Measurements from ENCODE around the gene MBD4.
"Not testable (repeated sequence)": the region's sequence is repeated elsewhere in the genome, so short reads cannot be mapped to it uniquely, and the experiment has no call there.

The MBD4 gene

DNA sequence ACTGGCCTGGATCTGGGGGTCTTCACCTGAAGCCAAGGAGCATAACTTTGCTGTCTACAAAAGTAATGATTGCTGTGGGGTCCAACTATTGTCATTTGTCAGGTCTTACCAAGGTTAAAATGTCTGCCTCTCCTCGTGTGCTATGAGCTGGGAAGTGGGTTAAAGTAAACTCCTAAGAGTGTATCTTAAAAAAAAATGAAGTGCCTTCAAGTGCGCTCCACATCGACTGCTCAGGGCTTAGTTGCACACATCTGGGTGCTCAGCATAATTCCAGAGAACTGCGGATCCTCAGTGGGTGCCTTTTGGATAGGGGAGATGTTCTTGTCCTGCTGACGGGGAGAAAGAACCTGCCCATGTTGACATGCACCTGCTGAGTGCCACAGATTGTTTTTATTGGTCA lies 52.3 kb downstream of the MBD4 start:
- H3K4me2 ChIP-seq, result no peak overlapping the region

GRCh38 chr3:129386984-129387383 lies 52.8 kb downstream of the MBD4 start:
- TF ChIP-seq, protein P1, sequence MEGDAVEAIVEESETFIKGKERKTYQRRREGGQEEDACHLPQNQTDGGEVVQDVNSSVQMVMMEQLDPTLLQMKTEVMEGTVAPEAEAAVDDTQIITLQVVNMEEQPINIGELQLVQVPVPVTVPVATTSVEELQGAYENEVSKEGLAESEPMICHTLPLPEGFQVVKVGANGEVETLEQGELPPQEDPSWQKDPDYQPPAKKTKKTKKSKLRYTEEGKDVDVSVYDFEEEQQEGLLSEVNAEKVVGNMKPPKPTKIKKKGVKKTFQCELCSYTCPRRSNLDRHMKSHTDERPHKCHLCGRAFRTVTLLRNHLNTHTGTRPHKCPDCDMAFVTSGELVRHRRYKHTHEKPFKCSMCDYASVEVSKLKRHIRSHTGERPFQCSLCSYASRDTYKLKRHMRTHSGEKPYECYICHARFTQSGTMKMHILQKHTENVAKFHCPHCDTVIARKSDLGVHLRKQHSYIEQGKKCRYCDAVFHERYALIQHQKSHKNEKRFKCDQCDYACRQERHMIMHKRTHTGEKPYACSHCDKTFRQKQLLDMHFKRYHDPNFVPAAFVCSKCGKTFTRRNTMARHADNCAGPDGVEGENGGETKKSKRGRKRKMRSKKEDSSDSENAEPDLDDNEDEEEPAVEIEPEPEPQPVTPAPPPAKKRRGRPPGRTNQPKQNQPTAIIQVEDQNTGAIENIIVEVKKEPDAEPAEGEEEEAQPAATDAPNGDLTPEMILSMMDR (conservative IDR thresholded peaks at IDR 0.05; ENCODE audit: low read depth, low read length), result no peak
- H3K4me1 ChIP-seq (ENCODE audit: low read depth, poor library complexity, severe bottlenecking), result no peaks in the 10 kb centered on the region
- no peak overlapping the region for H2AFZ ChIP-seq (ENCODE audit: low read depth)
- no peaks in the 10 kb centered on the region for H3K79me2 ChIP-seq (ENCODE audit: insufficient read depth, low read depth)
- no peaks in the 10 kb centered on the region for H3K27me3 ChIP-seq (ENCODE audit: insufficient read depth, low read depth)
- H3K4me2 ChIP-seq, result no peak overlapping the region
- no peak overlapping the region for H3K9ac ChIP-seq
- H3K36me3 ChIP-seq (ENCODE audit: insufficient read depth), result no peaks in the 10 kb centered on the region
- H3K27ac ChIP-seq, result no peak overlapping the region
- no peak overlapping the region for H3K4me3 ChIP-seq (IDR thresholded peaks at IDR 0.05; ENCODE audit: insufficient read depth, low read depth, low read length)
- no peaks in the 10 kb centered on the region for H4K20me1 ChIP-seq (ENCODE audit: insufficient read depth)

More for the DNA sequence above, 52.3 kb downstream of the MBD4 start:
- Histone ChIP-seq H3K27me3 (ENCODE audit: insufficient read depth, low read depth) (no peaks in the 10 kb centered on the region), H3K4me1 (ENCODE audit: low read depth, poor library complexity, severe bottlenecking) (no peaks in the 10 kb centered on the region), H3K9ac (no peak overlapping the region), H2AFZ (ENCODE audit: low read depth) (no peak overlapping the region), H3K79me2 (ENCODE audit: insufficient read depth, low read depth) (no peaks in the 10 kb centered on the region), H3K4me3 (IDR thresholded peaks at IDR 0.05; ENCODE audit: insufficient read depth, low read depth, low read length) (no peak overlapping the region), H3K36me3 (ENCODE audit: insufficient read depth) (no peaks in the 10 kb centered on the region; the same call in 1 of the 2 replicates), H4K20me1 (ENCODE audit: insufficient read depth) (no peaks in the 10 kb centered on the region), H3K27ac (no peak overlapping the region)
- TF ChIP-seq, protein P1 (conservative IDR thresholded peaks at IDR 0.05; ENCODE audit: low read depth, low read length), result no peak

DNA sequence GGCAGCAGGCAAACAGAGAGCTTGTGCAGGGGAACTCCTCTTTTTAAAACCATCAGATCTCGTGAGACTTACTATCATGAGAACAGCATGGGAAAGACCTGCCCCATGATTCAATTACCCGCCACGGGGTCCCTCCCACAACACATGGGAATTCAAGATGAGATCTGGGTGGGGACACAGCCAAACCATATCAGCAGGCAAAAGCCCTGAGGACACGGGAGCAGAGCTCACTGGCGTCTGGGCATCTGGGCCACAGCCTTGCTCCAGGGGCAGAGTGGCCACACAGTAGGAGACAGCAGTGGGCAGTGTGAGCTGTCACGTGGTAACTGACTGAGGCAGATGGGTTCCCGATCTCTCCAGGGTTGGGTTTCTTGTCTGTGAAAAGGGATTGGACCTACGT lies 54.2 kb downstream of the MBD4 start:
- H3K79me2 ChIP-seq (ENCODE audit: insufficient read depth, low read depth); H4K20me1 ChIP-seq (ENCODE audit: insufficient read depth); H3K4me2 ChIP-seq; H3K36me3 ChIP-seq (ENCODE audit: insufficient read depth); H3K9ac ChIP-seq; H3K27me3 ChIP-seq (ENCODE audit: insufficient read depth, low read depth); H3K4me3 ChIP-seq (IDR thresholded peaks at IDR 0.05; ENCODE audit: insufficient read depth, low read depth, low read length); H3K4me1 ChIP-seq (ENCODE audit: low read depth, poor library complexity, severe bottlenecking); H3K27ac ChIP-seq; H2AFZ ChIP-seq (ENCODE audit: low read depth): not testable (repeated sequence)

GRCh38 chr3:129384594-129385323 lies 55.0 kb downstream of the MBD4 start:
- no peak overlapping the region for H3K9ac ChIP-seq
- H3K27ac ChIP-seq, result no peak overlapping the region
- no peaks in the 10 kb centered on the region for H3K4me1 ChIP-seq (ENCODE audit: low read depth, poor library complexity, severe bottlenecking)
- H3K27me3 ChIP-seq (ENCODE audit: insufficient read depth, low read depth), result no peaks in the 10 kb centered on the region
- no peaks in the 10 kb centered on the region for H4K20me1 ChIP-seq (ENCODE audit: insufficient read depth)
- H3K4me3 ChIP-seq (IDR thresholded peaks at IDR 0.05; ENCODE audit: insufficient read depth, low read depth, low read length), result no peak overlapping the region
- H2AFZ ChIP-seq (ENCODE audit: low read depth), result no peak overlapping the region
- H3K36me3 ChIP-seq (ENCODE audit: insufficient read depth), result no peaks in the 10 kb centered on the region
- H3K79me2 ChIP-seq (ENCODE audit: insufficient read depth, low read depth), result no peaks in the 10 kb centered on the region
- TF ChIP-seq, protein P1 (conservative IDR thresholded peaks at IDR 0.05; ENCODE audit: low read depth, low read length), result no peak
- no peak overlapping the region for H3K4me2 ChIP-seq

DNA sequence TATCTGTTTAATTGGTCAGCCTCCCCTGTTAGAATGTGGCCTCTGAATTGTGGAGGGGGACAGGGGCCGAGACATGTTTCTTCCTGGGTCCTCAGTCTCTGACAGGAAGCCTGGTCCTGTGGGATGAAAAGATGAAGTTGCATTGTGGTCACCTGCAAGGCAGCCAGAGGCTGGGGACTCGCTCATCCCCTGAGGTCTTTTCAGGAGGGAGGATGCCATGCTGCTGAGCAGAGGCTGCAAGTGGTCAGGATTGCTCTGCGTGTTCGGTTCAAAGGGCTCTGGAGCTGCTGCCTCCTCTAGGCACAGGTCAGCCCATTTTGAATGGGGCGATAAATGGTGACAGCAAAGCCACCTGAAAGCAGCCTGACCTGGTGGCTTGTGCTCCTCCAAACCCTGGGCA lies 55.6 kb downstream of the MBD4 start:
- H3K4me2 ChIP-seq; H3K4me3 ChIP-seq (IDR thresholded peaks at IDR 0.05; ENCODE audit: insufficient read depth, low read depth, low read length); H3K27me3 ChIP-seq (ENCODE audit: insufficient read depth, low read depth); H3K4me1 ChIP-seq (ENCODE audit: low read depth, poor library complexity, severe bottlenecking); H3K9ac ChIP-seq; H3K27ac ChIP-seq; H3K36me3 ChIP-seq (ENCODE audit: insufficient read depth); H3K79me2 ChIP-seq (ENCODE audit: insufficient read depth, low read depth); H2AFZ ChIP-seq (ENCODE audit: low read depth); H4K20me1 ChIP-seq (ENCODE audit: insufficient read depth): not testable (repeated sequence)

Data from KMS-11 (cell line).